CD4-positive, alpha-beta T cell treated with Interleukin-17A for 1 hour (primary cell): ENCODE data around the gene NAA10.

ENCODE experiments used
- DNase-seq: peaks from one replicate; pipeline ENCODE4 v3.0.0-alpha.2; 2020

Gene NAA10

DNA sequence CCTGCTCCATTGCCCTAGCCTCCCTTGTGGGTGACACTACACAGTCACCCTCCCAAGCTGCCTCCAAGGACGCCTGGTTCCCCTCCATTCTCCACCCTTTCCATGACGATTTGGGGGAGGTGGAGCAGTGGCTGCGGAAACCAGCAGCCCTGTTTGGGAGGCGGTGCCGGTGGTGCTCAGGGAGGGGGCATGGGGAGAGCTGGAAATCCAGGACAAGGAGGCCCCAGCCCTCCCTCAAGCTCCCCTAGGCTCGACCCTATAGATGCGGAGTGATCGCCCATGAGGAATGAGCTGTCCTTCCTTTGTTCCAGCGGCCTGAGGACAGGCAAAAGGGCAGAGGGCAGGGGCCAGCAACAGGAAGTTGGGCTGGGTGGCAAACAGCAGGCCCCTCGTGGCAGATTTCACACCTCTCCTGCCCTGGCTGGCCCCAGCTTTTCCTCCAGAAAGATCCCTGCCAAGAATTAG is 13.2 kb upstream of the NAA10 start:
- DNase-seq = no peak

DNA sequence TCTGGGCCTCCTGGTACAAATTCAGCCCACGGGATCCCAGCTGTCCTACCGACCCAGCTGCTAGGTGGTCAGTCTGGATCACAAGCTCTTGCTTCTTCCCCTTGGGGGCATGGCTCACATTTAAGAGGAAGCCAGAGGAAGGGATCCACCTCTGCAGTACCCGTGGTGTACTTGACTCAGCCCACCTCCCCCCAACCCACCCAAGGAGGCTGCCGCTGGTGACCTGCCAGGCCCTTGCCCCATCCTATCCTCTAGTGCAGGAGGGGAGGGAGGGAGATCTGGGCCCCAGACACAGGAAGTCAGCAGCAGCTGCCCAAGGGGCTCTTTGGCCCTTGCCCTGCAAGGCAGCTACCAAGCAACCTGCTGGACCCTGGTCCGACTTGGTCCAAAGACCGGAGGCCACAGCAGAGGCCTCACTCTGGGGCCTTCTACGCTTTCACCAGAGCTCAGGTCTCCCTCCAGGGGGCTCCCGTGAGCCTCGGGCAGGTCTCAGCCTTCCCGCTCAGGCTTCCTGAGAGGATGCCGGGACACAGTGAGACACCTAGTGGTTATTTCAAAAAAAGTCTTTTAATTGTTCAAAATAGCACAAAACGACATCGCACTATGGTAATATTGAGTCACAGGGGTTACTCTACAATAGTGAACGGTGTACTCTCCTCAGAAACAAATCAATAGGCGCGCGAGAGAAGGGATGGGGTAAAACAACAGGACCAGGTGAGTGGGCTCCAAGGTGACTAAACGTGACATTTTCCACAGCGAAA is 12.4 kb upstream of the NAA10 start:
- DNase-seq = peak; percentile 85

DNA sequence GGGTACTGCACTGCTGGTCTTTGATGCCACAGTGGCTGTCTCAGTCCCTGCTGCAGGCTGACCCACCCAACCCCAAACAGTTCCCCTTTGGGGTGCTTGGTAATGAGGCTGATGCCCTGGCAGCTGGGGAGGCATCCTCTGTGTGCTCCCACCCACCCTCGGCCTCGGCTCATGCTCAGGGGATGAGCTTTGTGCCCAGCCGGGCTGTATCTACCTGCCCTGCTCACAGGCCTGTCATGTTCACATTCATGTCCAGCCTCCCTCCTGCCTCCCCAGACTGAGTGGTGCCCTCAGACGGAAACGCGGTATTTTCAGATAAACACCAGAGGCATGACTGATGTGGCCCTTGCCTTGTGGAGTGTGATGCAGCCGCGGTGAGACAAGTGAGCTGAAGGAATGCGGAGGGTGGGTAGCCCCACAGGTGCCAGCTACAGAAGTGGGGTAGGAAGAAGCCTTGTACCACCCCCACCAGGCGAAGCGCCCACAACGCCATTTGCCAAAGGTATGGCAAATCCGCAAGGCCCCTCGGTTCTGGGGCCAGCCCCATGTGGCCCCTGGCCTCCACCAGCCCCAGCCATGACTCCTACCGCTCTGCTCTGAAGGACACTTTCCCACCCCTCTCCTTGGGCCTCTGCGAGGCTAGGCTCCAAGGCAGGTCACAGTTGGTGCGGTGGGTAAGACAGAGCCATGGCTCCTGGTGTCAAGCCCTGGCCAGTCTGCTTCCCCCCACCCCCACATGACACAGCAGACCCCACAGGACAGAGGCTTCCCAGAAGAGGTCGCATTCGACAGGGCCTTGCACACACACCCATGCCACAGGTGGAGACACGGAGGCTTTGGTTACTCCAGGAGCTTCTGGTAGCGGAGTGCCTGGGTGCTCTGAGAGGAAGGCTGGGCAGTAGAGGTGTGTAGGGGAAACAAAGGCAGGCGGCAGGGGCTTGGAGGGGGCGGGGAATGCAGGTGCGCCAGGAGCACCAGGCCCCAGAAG is 11.4 kb upstream of the NAA10 start:
- no peak for DNase-seq

DNA sequence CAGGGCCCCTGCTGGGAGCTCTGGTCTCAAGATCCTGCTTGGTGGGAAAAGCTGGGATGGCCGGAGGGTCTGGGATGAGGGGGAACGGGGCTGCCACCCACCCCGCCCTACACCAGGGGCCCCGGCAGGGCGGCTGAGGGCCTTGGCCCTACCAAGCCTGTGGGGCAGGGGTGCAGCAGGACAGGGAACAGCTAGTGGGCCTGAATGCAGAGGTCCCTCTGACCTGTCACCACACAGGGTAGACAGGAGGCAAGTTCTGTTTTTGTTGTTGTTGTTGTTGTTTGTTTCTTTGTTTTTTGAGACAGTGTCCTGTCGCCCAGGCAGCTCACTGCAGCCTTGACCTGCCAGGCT is 9.9 kb upstream of the NAA10 start:
- DNase-seq = no peak

DNA sequence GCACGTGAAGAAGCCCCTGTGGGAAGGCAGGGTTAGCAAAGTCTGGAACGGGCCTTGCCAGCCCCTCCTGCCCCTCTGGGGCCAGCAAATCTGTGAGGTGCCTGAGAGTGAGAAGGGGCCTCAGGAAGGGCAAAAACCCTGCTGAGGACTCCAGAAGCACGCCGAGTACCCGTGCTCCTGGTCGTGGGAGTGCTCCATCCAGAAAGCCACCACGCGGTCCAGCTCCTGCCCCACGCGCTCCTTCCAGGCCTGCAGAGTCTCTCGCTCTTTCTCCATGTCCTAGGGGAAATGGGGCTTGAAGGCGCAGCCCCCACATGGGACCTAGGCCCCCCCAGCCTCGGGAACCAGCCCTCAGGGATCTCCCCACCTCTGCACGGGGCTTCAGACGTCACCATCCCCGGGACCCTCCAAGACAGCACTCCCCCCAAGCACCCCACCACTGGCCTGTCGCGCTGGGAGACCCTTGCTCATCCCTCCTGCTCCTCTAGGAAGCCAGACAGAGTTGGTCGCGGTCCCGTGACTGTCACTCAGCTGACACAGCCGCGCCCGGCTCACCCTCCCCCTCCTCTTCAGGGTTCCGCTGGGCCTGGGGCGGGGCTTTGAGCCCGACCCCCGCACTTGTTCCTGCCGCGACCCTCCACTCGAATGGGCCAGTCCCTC is 9.4 kb upstream of the NAA10 start, which contains the start of gene RENBP:
RENBP (minus strand) TSS at position 504 of the 660 bp plus-strand sequence; CDS start at position 471, 33 bp downstream.
- DNase-seq = peak; percentile 35

DNA sequence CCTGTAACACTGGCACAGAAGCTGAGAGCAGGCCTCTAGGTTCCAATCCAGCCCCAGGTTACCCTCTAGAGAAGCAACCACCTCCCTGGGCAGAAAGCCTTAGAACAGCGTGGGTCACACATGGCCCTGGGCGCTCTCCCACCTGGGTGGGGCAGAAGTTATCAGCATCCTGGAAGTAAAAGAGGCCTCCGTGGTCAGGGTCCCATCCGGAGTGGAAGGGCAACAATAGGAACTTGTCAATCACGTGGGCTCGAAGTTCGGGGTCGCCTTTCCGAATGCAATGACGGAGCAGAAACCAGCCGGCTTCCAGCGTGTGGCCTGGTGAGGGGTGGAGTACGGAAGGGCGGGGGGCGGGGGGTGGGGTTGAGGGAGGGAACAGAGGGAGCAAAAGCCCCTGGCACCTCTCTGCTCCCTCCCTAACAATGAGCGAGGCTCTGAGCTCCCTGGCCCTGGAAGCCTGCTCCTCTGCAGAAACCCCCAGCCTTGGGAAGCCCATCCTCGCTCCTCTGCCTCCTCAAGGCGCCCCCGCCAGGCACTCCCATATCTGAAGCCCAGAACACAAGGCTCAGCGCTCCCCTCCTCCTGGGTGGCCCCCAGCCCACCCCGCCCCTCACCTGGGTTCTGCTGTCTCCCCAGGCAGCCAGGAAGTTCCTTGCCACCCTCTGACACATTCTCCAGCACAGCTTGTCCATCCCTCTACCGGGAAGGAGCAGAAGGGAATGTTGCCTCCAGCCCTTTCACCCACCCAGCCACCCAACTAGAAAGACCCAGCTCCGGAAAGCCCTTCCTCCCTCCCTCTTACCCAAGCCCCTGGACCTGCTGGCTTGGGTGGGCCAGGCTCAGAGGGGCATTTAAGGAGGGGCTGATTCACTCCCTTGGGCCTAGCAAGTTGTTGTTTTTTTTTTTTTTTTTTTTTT is 6.8 kb upstream of the NAA10 start:
- no peak for DNase-seq

DNA sequence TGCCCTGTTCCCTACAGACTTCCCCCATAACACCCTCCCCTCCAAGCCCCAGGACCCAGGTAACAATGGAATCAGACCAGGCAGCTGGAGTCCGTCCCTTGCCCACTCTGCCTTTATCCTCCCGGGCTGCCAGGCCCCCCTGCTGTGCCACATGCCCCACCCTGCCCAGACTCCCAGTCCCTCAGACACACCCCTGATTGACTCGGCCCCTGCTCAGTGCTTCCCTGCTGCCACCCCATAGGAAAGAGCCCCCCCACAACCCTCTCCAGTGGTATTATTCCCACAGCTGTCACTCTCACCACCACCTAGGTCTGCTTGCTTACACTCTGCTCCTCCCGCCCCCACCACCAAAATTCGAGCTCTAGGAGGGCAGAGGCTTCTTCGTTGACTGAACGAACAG is 4.7 kb upstream of the NAA10 start:
- no peak for DNase-seq

DNA sequence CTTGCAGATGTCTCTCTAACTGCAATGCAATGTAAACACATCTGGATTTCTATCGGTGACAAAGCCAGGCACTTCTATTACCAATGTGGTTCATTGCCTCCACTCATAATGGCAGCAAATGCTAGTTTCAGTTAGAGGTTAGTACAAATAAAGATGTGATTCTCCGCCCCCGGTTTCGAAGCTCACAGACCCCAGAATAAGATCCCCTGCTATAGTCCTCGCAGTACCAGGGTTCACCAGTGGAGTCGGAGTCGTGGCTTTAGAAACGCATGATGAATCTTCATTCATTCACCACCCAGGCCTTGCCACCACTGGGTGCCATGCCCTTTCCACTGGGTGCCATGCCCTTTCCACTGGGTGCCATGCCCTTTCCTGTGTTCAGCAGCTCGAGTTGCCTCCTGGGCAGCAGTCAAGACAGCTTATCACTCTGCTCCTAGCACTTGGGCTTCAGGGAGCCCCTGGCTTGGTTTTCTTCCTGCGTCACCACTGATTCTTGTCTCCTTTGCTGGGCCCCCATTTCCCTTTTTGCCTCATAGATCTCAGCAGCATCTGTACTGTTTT is 3.5 kb upstream of the NAA10 start:
- no peak for DNase-seq

DNA sequence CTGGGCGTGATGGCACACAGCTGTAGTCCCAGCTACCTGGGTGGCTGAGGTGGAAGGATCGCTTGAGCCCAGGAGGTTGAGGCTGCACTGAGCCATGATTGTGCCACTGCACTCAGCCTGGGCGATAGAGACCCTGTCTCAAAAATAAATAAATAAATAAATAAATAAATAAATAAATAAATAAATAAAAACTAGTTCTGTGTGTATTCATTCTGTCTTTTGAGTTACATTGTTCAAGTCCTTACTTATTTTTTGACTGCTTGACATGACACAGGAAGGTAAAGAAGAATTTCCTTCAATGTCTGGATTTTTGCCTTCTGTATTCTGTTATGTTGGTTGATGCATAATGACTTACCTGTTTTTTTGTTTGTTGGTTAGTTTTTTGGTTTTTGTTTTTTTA is 2.2 kb upstream of the NAA10 start:
- no peak for DNase-seq

DNA sequence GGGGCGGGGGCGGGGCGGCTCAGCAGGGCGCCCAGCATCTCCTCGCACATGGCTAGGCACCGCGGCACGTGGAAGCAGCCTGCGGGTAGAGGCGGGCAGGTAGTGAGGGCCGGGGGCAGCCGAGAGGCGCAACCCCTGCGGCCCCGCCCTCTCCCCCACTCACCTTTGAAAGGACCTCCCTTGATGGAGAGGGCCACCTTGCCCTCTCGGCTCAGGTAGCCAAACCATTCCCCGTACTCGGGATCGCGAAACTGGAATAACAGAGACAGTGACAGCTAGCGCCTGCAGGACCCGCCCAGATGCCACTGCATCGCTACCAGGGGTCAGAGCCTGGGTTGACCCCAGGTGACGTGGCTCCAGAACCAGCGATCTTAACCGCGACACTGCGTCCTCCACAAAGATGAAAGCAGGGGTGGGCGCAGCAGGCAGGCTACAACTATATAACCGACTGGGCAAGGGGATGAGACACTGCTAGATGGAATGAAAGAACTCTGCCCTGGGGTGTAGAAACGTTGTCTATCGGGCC is 552 bp upstream of the NAA10 start:
- DNase-seq = no peak

DNA sequence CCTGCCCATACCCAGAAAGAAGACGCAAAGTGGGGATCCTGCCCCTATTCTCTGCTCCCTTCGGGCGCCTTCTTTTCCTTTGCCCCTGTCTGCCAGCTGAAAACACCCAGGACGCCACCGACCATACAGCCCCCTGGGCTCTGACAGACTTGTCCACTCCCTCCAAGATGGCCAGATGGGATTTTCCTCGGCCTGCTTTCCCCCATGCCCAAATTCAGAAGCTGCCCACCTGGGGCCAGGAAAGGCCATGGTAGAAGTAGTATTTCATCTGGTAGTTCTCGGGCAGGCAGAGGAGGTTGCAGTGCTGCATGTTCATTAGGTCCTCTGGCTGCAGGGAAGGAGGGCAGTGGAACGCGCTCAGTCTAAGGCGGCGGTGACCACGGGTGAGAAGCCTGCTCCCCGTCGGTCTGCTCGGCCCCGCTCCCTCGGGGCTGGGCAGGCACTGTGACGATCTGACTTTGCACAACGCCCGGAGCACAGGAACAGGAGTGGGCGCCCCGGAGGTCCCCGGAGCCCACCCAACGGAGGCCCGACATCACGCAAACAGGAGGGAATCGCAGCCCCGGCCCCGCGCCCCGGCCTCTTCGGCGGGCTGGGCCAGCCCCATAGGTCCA is 582 bp downstream of the NAA10 start:
- no peak for DNase-seq

DNA sequence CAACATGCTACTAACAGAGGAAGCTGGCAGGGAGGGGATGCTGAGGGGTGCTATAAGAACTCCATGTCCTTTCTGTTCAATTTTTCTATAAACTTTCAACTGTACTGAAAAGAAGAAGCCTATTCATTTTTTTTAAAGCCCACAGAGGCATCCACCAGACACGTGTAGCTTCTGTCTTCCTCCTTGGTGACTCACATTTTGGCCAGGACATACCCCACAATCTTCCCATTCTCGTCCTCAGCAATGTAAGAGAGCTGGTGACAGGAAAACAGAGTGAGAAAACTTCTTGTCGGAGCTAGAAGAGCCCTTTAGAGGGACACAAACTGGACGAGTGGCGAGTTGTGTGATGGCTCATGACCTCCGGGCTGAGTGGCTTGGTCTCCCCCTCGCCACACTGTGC is 1.1 kb downstream of the NAA10 start:
- no peak for DNase-seq

DNA sequence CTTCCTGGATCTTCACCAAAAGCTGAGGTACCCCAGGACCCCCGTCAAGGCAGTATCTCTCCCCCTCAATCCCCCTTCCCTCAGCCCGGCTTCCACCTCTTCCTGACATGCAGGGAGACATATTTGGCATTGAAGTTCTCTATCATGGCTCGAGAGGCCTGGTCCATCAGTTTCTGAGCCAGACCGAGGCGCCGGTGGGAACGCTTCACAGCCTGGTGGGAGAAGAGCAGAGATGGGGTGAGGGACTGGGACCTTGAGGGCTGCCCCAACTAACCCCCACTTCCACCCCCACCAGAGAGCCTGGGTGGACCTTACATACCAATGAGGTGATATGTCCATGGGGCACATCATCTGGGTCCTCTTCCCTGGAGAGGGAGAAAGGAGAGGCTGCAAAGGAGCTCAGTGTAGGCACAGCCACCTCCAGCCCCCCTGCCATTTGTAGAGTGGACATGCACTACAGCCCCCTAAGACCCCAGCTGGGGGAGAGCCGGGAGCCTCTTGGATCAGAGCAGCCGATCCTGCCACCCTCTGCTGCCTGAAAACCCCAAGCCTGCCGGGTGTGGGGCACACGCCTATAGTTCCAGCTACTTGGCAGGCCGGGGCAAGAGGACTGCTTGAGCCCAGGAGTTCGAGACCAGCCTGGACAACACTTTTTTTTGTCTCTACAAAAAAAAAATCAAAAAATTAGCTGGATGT is 2.5 kb downstream of the NAA10 start:
- DNase-seq = no peak

DNA sequence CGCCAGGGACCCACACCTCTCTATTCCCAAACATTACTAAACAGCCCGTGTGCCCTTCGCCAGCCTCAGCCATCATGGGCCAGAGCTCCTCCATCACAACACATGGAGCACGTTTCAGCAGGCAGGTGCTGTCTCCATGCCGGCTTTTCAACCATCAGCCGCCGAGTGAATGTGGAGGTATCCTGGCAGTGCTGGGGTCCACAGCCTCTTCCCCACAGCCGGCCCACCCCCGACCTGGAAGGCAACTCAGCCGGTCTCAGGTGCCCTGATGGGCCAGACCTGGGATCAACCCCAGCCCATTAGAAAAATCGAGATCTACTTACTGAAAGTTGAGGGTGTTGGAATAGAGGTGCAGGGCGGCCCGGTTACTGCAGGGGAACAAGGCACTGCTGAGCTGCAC is 3.1 kb downstream of the NAA10 start:
- no peak for DNase-seq

DNA sequence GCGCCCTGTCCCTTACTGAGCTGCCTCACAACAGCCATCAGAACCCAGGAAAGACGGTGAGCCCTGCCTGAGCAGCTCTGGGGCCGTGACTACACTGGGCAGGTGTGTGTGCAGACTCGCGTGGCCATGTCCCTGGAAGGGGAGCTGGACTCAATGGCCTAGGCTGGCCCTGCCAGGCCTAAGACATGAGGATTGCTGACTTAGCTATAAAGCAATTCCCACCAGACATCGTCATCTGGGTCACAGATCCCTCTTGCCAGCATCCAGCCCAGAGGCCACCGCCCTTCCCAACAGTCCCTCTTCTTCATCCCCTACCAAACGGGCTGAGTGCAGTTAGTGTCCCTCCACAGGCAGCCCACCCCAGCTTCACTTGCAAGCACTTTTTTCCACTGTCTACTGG is 3.7 kb downstream of the NAA10 start:
- no peak for DNase-seq

DNA sequence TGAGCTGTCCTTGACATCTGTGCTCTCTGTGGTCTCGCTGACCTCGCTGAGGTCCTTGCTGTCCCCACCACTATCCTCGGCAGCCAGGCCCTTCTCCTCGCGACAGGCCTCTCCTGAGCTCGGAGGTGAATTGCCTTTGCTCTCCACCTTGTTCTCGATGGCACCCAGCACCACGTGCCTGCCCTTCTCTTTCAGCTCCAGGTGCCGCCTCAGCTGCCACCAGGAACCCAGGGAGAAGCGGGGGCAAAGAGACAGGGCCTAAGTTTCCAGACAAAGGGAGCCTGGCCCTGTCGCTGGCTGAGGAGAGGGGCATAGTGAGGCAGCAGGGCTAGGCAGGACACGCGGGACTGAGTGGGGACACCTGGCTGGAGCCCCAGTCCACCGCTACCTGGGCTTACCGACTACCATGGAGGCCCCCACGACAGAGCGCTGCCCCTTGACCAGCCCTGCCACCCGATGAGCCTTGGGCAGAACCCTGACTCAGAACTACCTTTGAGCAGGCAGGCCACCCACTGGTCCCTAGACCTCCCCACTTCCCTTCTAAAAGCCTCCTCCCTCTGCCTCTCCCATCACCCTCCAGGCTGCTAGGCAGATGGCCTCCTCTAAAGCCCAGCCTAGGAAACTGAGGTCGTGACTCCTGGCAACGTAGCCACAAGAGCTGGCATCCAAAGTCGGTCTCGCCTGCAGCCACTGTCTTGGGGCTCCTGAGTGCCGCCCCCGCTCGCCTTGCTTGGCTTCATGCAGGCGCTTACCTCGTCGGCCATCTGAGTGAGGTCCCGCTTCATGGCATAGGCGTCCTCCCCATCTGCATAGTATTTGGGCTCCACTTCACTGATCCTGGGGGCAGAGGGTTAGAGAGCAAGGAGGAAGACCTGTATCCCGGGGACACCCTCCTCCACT is 4.6 kb downstream of the NAA10 start:
- no peak for DNase-seq

DNA sequence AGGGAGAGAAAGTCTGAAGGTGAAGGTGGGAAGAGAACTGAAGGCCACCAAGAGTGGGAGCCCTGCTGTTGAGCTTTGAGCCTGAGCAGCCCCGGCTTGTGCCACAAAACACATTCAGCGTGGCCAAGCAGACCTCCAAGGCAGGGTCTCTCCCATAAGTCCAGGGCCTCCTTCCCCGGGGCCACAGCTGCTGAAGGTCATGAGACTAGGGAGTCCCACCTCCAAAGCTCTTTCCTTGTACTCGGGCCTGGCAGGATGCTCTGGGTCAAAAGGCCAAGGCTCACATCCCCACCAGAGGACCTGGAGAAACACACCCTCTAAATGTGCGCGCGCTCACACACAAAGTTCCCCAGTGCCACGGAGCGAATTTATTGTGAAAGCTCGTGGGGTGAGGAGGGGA is 5.3 kb downstream of the NAA10 start:
- no peak for DNase-seq

DNA sequence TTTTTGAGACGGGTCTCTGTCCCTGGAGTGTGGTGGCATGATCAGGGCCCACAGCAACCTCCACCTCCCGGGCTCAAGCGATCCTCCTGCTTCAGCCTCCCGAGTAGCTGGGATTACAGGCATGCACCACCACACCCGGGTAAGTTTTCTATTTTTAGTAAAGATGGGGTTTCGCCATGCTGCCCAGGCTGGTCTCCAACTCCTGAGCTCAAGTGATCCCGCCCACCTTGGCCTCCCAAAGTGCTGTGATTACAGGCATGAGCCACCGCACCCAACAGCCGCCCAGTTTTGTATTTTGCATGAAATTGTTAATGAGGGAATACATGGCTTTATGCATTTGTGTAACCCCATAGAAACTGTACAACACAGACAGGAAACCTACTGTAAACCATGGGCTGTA is 6.0 kb downstream of the NAA10 start:
- DNase-seq = no peak
